MCF 10A (cell line): ENCODE data around the gene RPS19BP1. TPM values are rescaled to one million over a fixed set of nuclear protein-coding genes. Genes with fewer than 3 reads are reported as not detected.

Experiments used
- BruUV-seq: library from RNA; stranded (reverse); fragments of 400-500 nt; replicated peaks from 2 replicates; lab custom pipeline; 2021; lab: Mats Ljungman, UMichigan
- CTCF ChIA-PET: fragments of 300-600 bp; sonication (Branson Sonifier 250); formaldehyde crosslinking; extraction: SDS; loops from one replicate; lab custom pipeline; 2021; ENCODE audit warnings: antibody characterized with exemption, inconsistent platforms; lab: Yijun Ruan, JAX
- POLR2A ChIA-PET: fragments of 300-600, 350-650 bp; sonication (Branson Sonifier 250); formaldehyde crosslinking; extraction: SDS; loops from one replicate; lab custom pipeline; 2020; ENCODE audit warnings: antibody characterized with exemption, inconsistent platforms; lab: Yijun Ruan, JAX
- DNase-seq: peaks from one replicate; pipeline ENCODE4 v3.0.0-alpha.2; 2018; ENCODE audit not compliant: unreplicated experiment
- H3K27ac Mint-ChIP-seq: one replicate; pipeline ENCODE4 v1.8.0; 2022; ENCODE audit warnings: mild to moderate bottlenecking, low read depth, mixed read lengths; ENCODE audit not compliant: unreplicated experiment
- H3K27me3 Mint-ChIP-seq: one replicate; pipeline ENCODE4 v1.8.0; 2022; ENCODE audit warnings: mixed read lengths; ENCODE audit not compliant: insufficient read depth, unreplicated experiment
- H3K36me3 Mint-ChIP-seq: one replicate; pipeline ENCODE4 v1.8.0; 2022; ENCODE audit warnings: mild to moderate bottlenecking, moderate library complexity, mixed read lengths; ENCODE audit not compliant: insufficient read depth, unreplicated experiment
- H3K4me1 Mint-ChIP-seq: one replicate; pipeline ENCODE4 v1.8.0; 2022; ENCODE audit warnings: mixed read lengths; ENCODE audit not compliant: insufficient read depth, unreplicated experiment
- H3K4me3 Mint-ChIP-seq: one replicate; pipeline ENCODE4 v1.8.0; 2022; ENCODE audit warnings: mild to moderate bottlenecking, moderate library complexity, mixed read lengths; ENCODE audit not compliant: unreplicated experiment
- H3K9me3 Mint-ChIP-seq: one replicate; pipeline ENCODE4 v1.8.0; 2022; ENCODE audit warnings: mixed read lengths; ENCODE audit not compliant: unreplicated experiment
- CTCF ChIP-seq: fragments of 200-600 bp; IDR thresholded peaks from one replicate; pipeline ENCODE4 v1.8.0; 2022; ENCODE audit warnings: antibody characterized with exemption, mild to moderate bottlenecking; ENCODE audit not compliant: unreplicated experiment
- intact Hi-C: fragments of 100-400 bp; cut with micrococcal nuclease; formaldehyde crosslinking; loops from 2 replicates; pipeline ENCODE4 v1.14.1; 2022
- total RNA-seq: library from RNA; stranded (reverse); gene quantifications from 2 replicates; pipeline ENCODE4 v1.2.3, GENCODE V29; 2022

The RPS19BP1 gene
- total RNA-seq, 1 experiment from 2014 or later, result 104 TPM

GRCh38 chr22:39487826-39488520 lies 44.6 kb downstream of the RPS19BP1 start:
- intact Hi-C loops, result no loop called here
- TF ChIP-seq CTCF, result no peak
- ChIA-PET POLR2A (no interaction called here), CTCF (interaction anchor here (0.6 to 0.7 kb wide), 2 partner anchors 512 to 949 kb away, joined by 3 to 4 read pairs; no protein-coding TSS in a partner anchor)
- DNase-seq, result no peak
- no peaks in the 10 kb centered on the region for H3K9me3 Mint-ChIP-seq
- H3K4me1 Mint-ChIP-seq, result no peaks in the 10 kb centered on the region
- H3K4me3 Mint-ChIP-seq, result no peak overlapping the region
- no peaks in the 10 kb centered on the region for H3K36me3 Mint-ChIP-seq
- H3K27me3 Mint-ChIP-seq, result no peaks in the 10 kb centered on the region
- no TSS peak for BruUV-seq
- no peak overlapping the region for H3K27ac Mint-ChIP-seq

- BruUV-seq, result no TSS peak
- no peaks in the 10 kb centered on the region for H3K4me1 Mint-ChIP-seq
- no peaks in the 10 kb centered on the region for H3K9me3 Mint-ChIP-seq
- ChIA-PET POLR2A (no interaction called here), CTCF (no interaction called here)
- H3K36me3 Mint-ChIP-seq, result no peaks in the 10 kb centered on the region
- H3K27ac Mint-ChIP-seq, result no peak overlapping the region
- H3K27me3 Mint-ChIP-seq, result no peaks in the 10 kb centered on the region
- intact Hi-C loops, result no loop called here
- H3K4me3 Mint-ChIP-seq, result no peak overlapping the region
- TF ChIP-seq CTCF, result no peak
- no peak for DNase-seq
Measured at GRCh38 chr22:39486951-39487825, 45.4 kb downstream of the RPS19BP1 start.

DNA sequence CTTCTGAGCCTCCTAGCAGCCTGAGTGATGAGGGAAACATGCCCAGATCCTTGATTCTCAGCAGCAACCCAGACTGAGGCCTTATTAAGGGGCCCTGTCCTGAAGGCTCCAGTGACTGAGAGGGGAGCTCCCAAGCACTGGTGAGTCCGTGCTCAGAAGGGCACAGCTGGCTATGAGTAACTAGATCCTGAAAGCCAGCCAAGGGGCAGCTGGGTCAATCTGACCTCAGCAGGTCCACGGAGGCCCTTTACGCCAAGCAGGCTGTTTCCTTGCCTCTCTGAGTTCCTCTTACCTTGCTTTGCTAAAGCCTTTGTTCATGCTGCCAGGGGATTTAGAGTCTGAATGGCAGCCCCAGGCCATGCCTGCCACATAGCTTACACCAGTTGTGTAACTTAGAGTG lies 49.8 kb downstream of the RPS19BP1 start:
- ChIA-PET POLR2A (interaction anchor here (0.6 to 2.3 kb wide), 3 partner anchors 37 to 1469 kb away, joined by 3 to 8 read pairs (median 3); partner anchors contain the start of genes ATF4 and TAB1), CTCF (interaction anchor here (0.6 kb wide), 2 partner anchors 58 to 636 kb away, joined by 3 to 4 read pairs; no protein-coding TSS in a partner anchor)
- BruUV-seq, result no TSS peak
- H3K27ac Mint-ChIP-seq, result no peak overlapping the region
- no peak for TF ChIP-seq CTCF
- no peaks in the 10 kb centered on the region for H3K9me3 Mint-ChIP-seq
- H3K27me3 Mint-ChIP-seq, result no peaks in the 10 kb centered on the region
- no peaks in the 10 kb centered on the region for H3K4me1 Mint-ChIP-seq
- DNase-seq, result no peak
- intact Hi-C loops, result no loop called here
- no peak overlapping the region for H3K4me3 Mint-ChIP-seq
- no peaks in the 10 kb centered on the region for H3K36me3 Mint-ChIP-seq

DNA sequence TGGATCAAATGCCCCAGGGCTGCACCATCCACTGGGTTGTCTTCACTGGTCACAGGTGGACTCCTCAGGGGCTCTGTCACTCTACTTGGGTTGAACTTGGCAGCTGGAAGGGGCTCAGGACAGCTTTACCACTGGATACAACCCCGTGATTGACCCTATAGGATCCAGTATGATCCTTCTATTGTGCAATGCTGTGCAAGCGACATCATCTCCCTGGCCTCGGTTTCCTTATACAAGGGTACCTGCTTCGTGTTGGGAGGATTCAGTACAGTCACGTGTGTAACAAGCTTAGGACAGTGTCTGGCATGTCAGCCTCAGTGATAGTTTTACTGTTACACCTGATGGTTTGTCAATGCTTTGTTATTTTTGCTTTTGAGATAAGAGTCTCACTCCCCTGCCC lies 51.0 kb downstream of the RPS19BP1 start:
- intact Hi-C loops, result no loop called here
- BruUV-seq, result no TSS peak

More for the DNA sequence above, 51.0 kb downstream of the RPS19BP1 start:
- DNase-seq, result no peak
- Mint-ChIP-seq H3K9me3 (no peaks in the 10 kb centered on the region), H3K27ac (no peak overlapping the region), H3K4me3 (no peak overlapping the region), H3K4me1 (no peaks in the 10 kb centered on the region), H3K27me3 (no peaks in the 10 kb centered on the region), H3K36me3 (no peaks in the 10 kb centered on the region)
- no peak for TF ChIP-seq CTCF
- POLR2A ChIA-PET, result interaction anchor here (2.3 kb wide), 1 partner anchor 38 kb away, joined by 8 read pairs; the partner anchor contains the start of gene ATF4
- CTCF ChIA-PET, result interaction anchor here (0.5 kb wide), 1 partner anchor 10 kb away, joined by 3 read pairs; no protein-coding TSS in a partner anchor
